ENCODE results near the gene IGF2BP2. TPM values are rescaled to one million over a fixed set of nuclear protein-coding genes. Genes with fewer than 3 reads are reported as not detected.

IGF2BP2 gene
- total and polyA plus RNA-seq, 2 of the 4 experiments (the other 2 are of a cell fraction), result 23.4 to 88.2 TPM

DNA sequence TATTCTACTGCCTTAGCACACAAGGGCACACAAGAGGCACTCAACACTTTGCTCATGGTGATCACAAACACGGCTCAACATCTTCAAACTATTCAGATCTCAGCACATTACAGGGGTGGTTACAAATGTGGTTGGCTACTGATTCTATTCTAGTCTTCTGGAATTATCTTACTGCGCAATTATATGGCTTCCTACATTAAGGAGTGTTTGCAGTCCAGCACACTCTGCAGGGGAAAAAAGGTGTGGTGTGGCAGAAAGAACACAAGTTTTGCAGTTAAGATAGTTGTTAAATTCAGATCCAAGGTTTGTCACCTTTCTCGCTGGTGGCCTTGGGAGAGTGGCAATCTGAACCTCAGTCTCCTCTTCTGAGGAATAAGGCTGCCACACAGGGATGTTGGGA lies 31.9 kb downstream of the IGF2BP2 start (continued):
- TF ChIP-seq MAZ (IDR thresholded peaks at IDR 0.05; ENCODE audit: borderline replicate concordance, low read depth, low read length), result no peak
- no peak for TF ChIP-seq CHD1 (IDR thresholded peaks at IDR 0.05; ENCODE audit: low read depth, low read length)
- TF ChIP-seq RFX5 (IDR thresholded peaks at IDR 0.05; ENCODE audit: low read depth, low read length), result no peak
- TF ChIP-seq SMC3 (IDR thresholded peaks at IDR 0.05; ENCODE audit: low read depth, low read length), result no peak

DNA sequence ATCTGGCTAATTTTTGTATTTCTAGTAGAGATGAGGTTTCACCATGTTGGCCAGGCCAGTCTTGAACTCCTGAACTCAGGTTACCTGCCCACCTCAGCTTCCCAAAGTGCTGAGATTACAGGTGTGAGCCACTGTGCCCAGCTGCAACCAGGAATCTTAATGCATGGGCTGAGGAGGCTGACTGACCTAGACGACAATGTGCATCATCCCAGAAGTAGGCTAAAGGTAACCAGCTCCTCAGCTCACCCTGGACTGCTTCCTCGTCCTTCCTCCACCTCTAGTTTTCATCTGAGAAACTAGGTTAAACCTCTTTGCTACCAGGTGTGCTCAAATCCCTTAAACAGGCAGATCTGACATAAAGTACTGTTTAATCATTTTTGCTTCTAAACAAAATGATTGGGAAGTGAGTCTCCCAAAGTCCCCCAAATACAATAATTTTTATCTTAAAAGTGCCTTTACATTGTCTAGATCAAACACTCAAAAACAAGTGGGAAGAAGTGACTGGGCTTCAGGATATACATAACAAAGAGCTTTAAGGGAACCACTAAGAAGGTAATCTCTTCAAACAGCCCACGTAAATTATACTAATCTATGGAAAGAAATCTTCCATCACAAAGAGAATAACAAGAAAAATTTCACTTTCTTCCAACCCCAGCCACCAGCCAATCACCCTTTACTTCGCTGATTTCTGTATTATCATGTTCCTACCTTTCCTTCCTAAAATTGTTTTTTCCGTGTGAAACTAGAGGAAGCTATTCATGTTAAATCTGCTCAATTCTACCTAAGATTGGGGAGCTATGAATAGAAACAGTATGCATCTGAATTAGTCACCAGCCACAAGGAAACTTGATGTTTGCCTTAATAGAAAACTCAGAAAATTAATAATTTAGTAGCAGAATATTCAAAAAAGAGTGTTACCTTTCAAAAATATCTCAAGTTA lies 34.7 kb downstream of the IGF2BP2 start:
- Histone ChIP-seq H3K14ac (replicated peaks; ENCODE audit: low read depth, low read length) (no peak overlapping the region), H3K36me3 (ENCODE audit: control insufficient read depth, insufficient read depth, low read length) (peaks cover 2% of the 10 kb centered on the region; the same call in 1 of the 2 replicates), H3K4me1 (ENCODE audit: control insufficient read depth, insufficient read depth, low read length) (peaks cover 6% of the 10 kb centered on the region), H3K9me1 (ENCODE audit: insufficient read depth, low read length) (peaks cover 19% of the 10 kb centered on the region), H4K91ac (ENCODE audit: insufficient read depth, low read depth, low read length) (no peak overlapping the region), H2AK9ac (replicated peaks; ENCODE audit: low read depth, low read length, poor library complexity) (no peak overlapping the region), H2AK5ac (ENCODE audit: low read depth, low read length) (no peak overlapping the region), H3K9ac (ENCODE audit: low read depth, low read length) (no peak overlapping the region), H3K9me3 (ENCODE audit: control insufficient read depth, insufficient read depth, low read length) (no peaks in the 10 kb centered on the region), H3K4me2 (ENCODE audit: low read depth, low read length) (no peak overlapping the region), H4K8ac (ENCODE audit: low read depth in 2 of 2, low read length in 2 of 2) (no peak overlapping the region), H4K20me1 (ENCODE audit: insufficient read depth, low read length) (peaks cover 99% of the 10 kb centered on the region), H3K56ac (ENCODE audit: extremely low read depth, insufficient read depth, low read length) (no peak overlapping the region), H3K23ac (ENCODE audit: low read depth, low read length) (no peak overlapping the region), H3K27ac (ENCODE audit: insufficient read depth, low read length) (no peak overlapping the region), H3K18ac (ENCODE audit: low read depth, low read length) (no peak overlapping the region), H3K79me1 (ENCODE audit: low read depth in 1 of 2, low read length in 2 of 2) (peaks cover 3 to 85% of the 10 kb centered on the region in 2 experiments; a peak in 2 of 4 replicates), H2BK20ac (ENCODE audit: low read depth, low read length) (no peak overlapping the region), H3K4ac (ENCODE audit: low read depth, low read length) (no peak overlapping the region), H2BK120ac (ENCODE audit: low read depth, low read length) (no peak overlapping the region), H2BK15ac (ENCODE audit: low read depth, low read length) (no peak overlapping the region), H4K5ac (ENCODE audit: low read depth, low read length) (no peak overlapping the region), H3K4me3 (ENCODE audit: insufficient read depth, low read depth, low read length) (no peak overlapping the region), H2BK5ac (ENCODE audit: low read depth, low read length, poor library complexity, severe bottlenecking) (no peak overlapping the region), H2AFZ (replicated peaks; ENCODE audit: low read length, poor library complexity) (no peak overlapping the region), H3K27me3 (ENCODE audit: control insufficient read depth, insufficient read depth, low read length) (no peaks in the 10 kb centered on the region)
- ChIA-PET POLR2A (ENCODE audit: unreplicated experiment) (no interaction called here), CTCF (interaction anchor here (0.6 kb wide), 1 partner anchor 666 kb away, joined by 3 read pairs; no protein-coding TSS in a partner anchor)
- ATAC-seq (ENCODE audit: low read depth) (no peak), DNase-seq (peak; percentile 33)
- intact Hi-C loops (cut with micrococcal nuclease) (no loop called here), in situ Hi-C loops (cut with MboI; ENCODE audit: low sequenced_read_pairs) (no loop called here), dilution Hi-C loops (cut with HindIII; ENCODE audit: low sequenced_read_pairs, unreplicated experiment) (no loop called here)
- BruUV-seq (replicated peaks), result no TSS peak
- WGBS, 2 experiments (ENCODE audit: extremely low coverage in 2 of 2, insufficient read length in 1 of 2), result no CpG with 5 or more reads among the region's 5 CpGs
- TF ChIP-seq SMC3 (IDR thresholded peaks at IDR 0.05; ENCODE audit: low read depth, low read length) (no peak), RAD21 (IDR thresholded peaks at IDR 0.05; ENCODE audit: low read length) (no peak), MXI1 (IDR thresholded peaks at IDR 0.05; ENCODE audit: borderline replicate concordance, low read depth, low read length) (no peak), NFE2L2 (IDR thresholded peaks at IDR 0.05; ENCODE audit: low read depth, low read length) (no peak), FOS (IDR thresholded peaks at IDR 0.05; ENCODE audit: low read depth, low read length) (no peak), BHLHE40 (IDR thresholded peaks at IDR 0.05; ENCODE audit: low read depth, low read length) (no peak), CHD1 (IDR thresholded peaks at IDR 0.05; ENCODE audit: low read depth, low read length) (no peak), MAZ (IDR thresholded peaks at IDR 0.05; ENCODE audit: borderline replicate concordance, low read depth, low read length) (no peak), RCOR1 (IDR thresholded peaks at IDR 0.05; ENCODE audit: insufficient replicate concordance, low read length) (no peak), MAFK (IDR thresholded peaks at IDR 0.05; ENCODE audit: low read depth, low read length) (no peak), CEBPB (IDR thresholded peaks at IDR 0.05; ENCODE audit: low read depth, low read length) (no peak), POLR2A (IDR thresholded peaks at IDR 0.05; ENCODE audit: low read depth, low read length) (no peak)
- TF ChIP-seq, protein P1, sequence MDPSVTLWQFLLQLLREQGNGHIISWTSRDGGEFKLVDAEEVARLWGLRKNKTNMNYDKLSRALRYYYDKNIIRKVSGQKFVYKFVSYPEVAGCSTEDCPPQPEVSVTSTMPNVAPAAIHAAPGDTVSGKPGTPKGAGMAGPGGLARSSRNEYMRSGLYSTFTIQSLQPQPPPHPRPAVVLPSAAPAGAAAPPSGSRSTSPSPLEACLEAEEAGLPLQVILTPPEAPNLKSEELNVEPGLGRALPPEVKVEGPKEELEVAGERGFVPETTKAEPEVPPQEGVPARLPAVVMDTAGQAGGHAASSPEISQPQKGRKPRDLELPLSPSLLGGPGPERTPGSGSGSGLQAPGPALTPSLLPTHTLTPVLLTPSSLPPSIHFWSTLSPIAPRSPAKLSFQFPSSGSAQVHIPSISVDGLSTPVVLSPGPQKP (IDR thresholded peaks at IDR 0.05; ENCODE audit: borderline replicate concordance, low read depth, low read length), result no peak
- TF ChIP-seq, protein P2, sequence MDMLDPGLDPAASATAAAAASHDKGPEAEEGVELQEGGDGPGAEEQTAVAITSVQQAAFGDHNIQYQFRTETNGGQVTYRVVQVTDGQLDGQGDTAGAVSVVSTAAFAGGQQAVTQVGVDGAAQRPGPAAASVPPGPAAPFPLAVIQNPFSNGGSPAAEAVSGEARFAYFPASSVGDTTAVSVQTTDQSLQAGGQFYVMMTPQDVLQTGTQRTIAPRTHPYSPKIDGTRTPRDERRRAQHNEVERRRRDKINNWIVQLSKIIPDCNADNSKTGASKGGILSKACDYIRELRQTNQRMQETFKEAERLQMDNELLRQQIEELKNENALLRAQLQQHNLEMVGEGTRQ (IDR thresholded peaks at IDR 0.05; ENCODE audit: low read depth, low read length), result no peak
